ENCODE data around the gene CMTR1. TPM values are rescaled to one million over a fixed set of nuclear protein-coding genes. Genes with fewer than 3 reads are reported as not detected.

CMTR1 gene
- total and polyA plus RNA-seq, 2 of the 13 experiments (the other 11 are each of a cell fraction or from before 2014, with no cell fraction given): 19.7 to 55.2 TPM

GRCh38 chr6:37435373-37435772, 2.4 kb downstream of the CMTR1 start (continued):
- TF ChIP-seq FUBP1 (CRISPR knock-in tag; IDR thresholded peaks at IDR 0.05; ENCODE audit: borderline replicate concordance) (no peak), YY1 (IDR thresholded peaks at IDR 0.05; ENCODE audit: insufficient read depth, insufficient replicate concordance, low read depth, low read length) (no peak), ZNF678 (CRISPR knock-in tag; IDR thresholded peaks at IDR 0.05) (no peak), RFX3 (CRISPR knock-in tag; IDR thresholded peaks at IDR 0.05) (no peak), POLR2AphosphoS2 (IDR thresholded peaks at IDR 0.05; ENCODE audit: low read depth, low read length) (no peak)

- intact Hi-C loops (cut with micrococcal nuclease; ENCODE audit: unreplicated experiment): no loop called here
These were observed 2.8 kb downstream of the CMTR1 start for GRCh38 chr6:37435816-37436215.

More at GRCh38 chr6:37435816-37436215, 2.8 kb downstream of the CMTR1 start:
- no peaks in the 10 kb centered on the region for H3K9me3 ChIP-seq (ENCODE audit: low read length)
- H3K4me2 ChIP-seq (ENCODE audit: low read depth, low read length): no peak overlapping the region
- no TSS peak for BruUV-seq (replicated peaks)
- 91% methylated on average over 5 of the region's 5 CpGs for WGBS (ENCODE audit: low lambda C conversion rate)
- ATAC-seq (no peak), DNase-seq (ENCODE audit: low spot score) (no peak), FAIRE-seq (no peak)
- POLR2A ChIA-PET: no interaction called here
- H3K36me3 ChIP-seq (replicated peaks in 1 of 2; ENCODE audit: control insufficient read depth in 1 of 2, insufficient read depth in 2 of 2, low read length in 2 of 2): peaks cover 10 to 46% of the 10 kb centered on the region in 2 experiments
- TF ChIP-seq KDM4B (CRISPR knock-in tag; IDR thresholded peaks at IDR 0.05): no peak
- TF ChIP-seq, protein P1, sequence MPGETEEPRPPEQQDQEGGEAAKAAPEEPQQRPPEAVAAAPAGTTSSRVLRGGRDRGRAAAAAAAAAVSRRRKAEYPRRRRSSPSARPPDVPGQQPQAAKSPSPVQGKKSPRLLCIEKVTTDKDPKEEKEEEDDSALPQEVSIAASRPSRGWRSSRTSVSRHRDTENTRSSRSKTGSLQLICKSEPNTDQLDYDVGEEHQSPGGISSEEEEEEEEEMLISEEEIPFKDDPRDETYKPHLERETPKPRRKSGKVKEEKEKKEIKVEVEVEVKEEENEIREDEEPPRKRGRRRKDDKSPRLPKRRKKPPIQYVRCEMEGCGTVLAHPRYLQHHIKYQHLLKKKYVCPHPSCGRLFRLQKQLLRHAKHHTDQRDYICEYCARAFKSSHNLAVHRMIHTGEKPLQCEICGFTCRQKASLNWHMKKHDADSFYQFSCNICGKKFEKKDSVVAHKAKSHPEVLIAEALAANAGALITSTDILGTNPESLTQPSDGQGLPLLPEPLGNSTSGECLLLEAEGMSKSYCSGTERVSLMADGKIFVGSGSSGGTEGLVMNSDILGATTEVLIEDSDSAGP (CRISPR knock-in tag; IDR thresholded peaks at IDR 0.05; ENCODE audit: borderline replicate concordance): no peak
- TF ChIP-seq FOXK2 (IDR thresholded peaks at IDR 0.05): no peak
- TF ChIP-seq HMG20B (CRISPR knock-in tag; conservative IDR thresholded peaks at IDR 0.05): no peak
- no peak for TF ChIP-seq RFX5 (IDR thresholded peaks at IDR 0.05; ENCODE audit: low read depth, low read length)
- no peak for TF ChIP-seq E2F2 (CRISPR knock-in tag; IDR thresholded peaks at IDR 0.05; ENCODE audit: borderline replicate concordance)
- no peak for TF ChIP-seq NFE2 (CRISPR knock-in tag; IDR thresholded peaks at IDR 0.05)
- CTCF ChIA-PET (ENCODE audit: low intra/inter-chr PET ratio, low total read pairs): no interaction called here
- H3K27ac ChIP-seq (ENCODE audit: extremely low read length, insufficient read depth, low read length): no peak overlapping the region
- no peaks in the 10 kb centered on the region; a peak in 1 of 5 replicates for H3K27me3 ChIP-seq (ENCODE audit: control insufficient read depth in 1 of 2, insufficient read depth in 2 of 2, low read length in 2 of 2)
- in situ Hi-C loops (cut with HindIII; ENCODE audit: extremely low pct_ligation_motif_present, low pct_unique_long_range_greater_than_20kb): no loop called here
- peaks cover 23% of the 10 kb centered on the region for H3K4me1 ChIP-seq (ENCODE audit: insufficient read depth, low read length)
- no peak overlapping the region for H3K4me3 ChIP-seq (replicated peaks in 1 of 3; ENCODE audit: insufficient read depth in 1 of 3, low read depth in 2 of 3, low read length in 3 of 3)
- H4K20me1 ChIP-seq (ENCODE audit: insufficient read depth, low read length): no peaks in the 10 kb centered on the region
- H3K79me2 ChIP-seq (ENCODE audit: insufficient read depth, low read length): peaks cover 22% of the 10 kb centered on the region
- H2AFZ ChIP-seq (ENCODE audit: low read length): no peak overlapping the region
- no peak overlapping the region for H3K9ac ChIP-seq (ENCODE audit: insufficient read depth, low read depth, low read length)

All from HepG2 (cell line).